ENCODE results near the gene NUDT7.

NUDT7 gene

GRCh38 chr16:77775911-77776909 is 53.9 kb downstream of the NUDT7 start:
- no peaks in the 10 kb centered on the region for H3K27me3 ChIP-seq (ENCODE audit: control insufficient read depth in 2 of 2, insufficient read depth in 2 of 2, low read length in 2 of 2)
- no peaks in the 10 kb centered on the region for H3K4me1 ChIP-seq (ENCODE audit: control insufficient read depth in 2 of 2, insufficient read depth in 2 of 2, low read length in 2 of 2)
- H3K36me3 ChIP-seq (ENCODE audit: control insufficient read depth in 2 of 2, insufficient read depth in 2 of 2, low read length in 2 of 2) = no peaks in the 10 kb centered on the region
- no peaks in the 10 kb centered on the region for H3K9me3 ChIP-seq (ENCODE audit: control insufficient read depth in 2 of 2, low read length in 2 of 2)
- no peak overlapping the region for H3K9ac ChIP-seq (ENCODE audit: low read depth in 1 of 2, low read length in 2 of 2)
- no peak overlapping the region for H3K4me3 ChIP-seq (ENCODE audit: low read length in 2 of 2)
- no peak overlapping the region for H3K27ac ChIP-seq (ENCODE audit: low read depth in 2 of 2, low read length in 2 of 2)

- Histone ChIP-seq H3K9me3 (ENCODE audit: control insufficient read depth in 2 of 2, low read length in 2 of 2) (no peaks in the 10 kb centered on the region), H3K36me3 (ENCODE audit: control insufficient read depth in 2 of 2, insufficient read depth in 2 of 2, low read length in 2 of 2) (no peaks in the 10 kb centered on the region), H3K9ac (ENCODE audit: low read depth in 1 of 2, low read length in 2 of 2) (no peak overlapping the region), H3K4me1 (ENCODE audit: control insufficient read depth in 2 of 2, insufficient read depth in 2 of 2, low read length in 2 of 2) (no peaks in the 10 kb centered on the region), H3K27ac (ENCODE audit: low read depth in 2 of 2, low read length in 2 of 2) (no peak overlapping the region), H3K4me3 (ENCODE audit: low read length in 2 of 2) (no peak overlapping the region), H3K27me3 (ENCODE audit: control insufficient read depth in 2 of 2, insufficient read depth in 2 of 2, low read length in 2 of 2) (no peaks in the 10 kb centered on the region)
These were observed 55.4 kb downstream of the NUDT7 start for GRCh38 chr16:77777745-77778144.

GRCh38 chr16:77780378-77780837 is 58.1 kb downstream of the NUDT7 start:
- no peak overlapping the region for H3K27ac ChIP-seq (ENCODE audit: low read depth in 2 of 2, low read length in 2 of 2)
- H3K36me3 ChIP-seq (ENCODE audit: control insufficient read depth in 2 of 2, insufficient read depth in 2 of 2, low read length in 2 of 2) = no peaks in the 10 kb centered on the region
- H3K9me3 ChIP-seq (ENCODE audit: control insufficient read depth in 2 of 2, low read length in 2 of 2) = no peaks in the 10 kb centered on the region
- no peaks in the 10 kb centered on the region for H3K4me1 ChIP-seq (ENCODE audit: control insufficient read depth in 2 of 2, insufficient read depth in 2 of 2, low read length in 2 of 2)
- H3K9ac ChIP-seq (ENCODE audit: low read depth in 1 of 2, low read length in 2 of 2) = no peak overlapping the region
- no peaks in the 10 kb centered on the region for H3K27me3 ChIP-seq (ENCODE audit: control insufficient read depth in 2 of 2, insufficient read depth in 2 of 2, low read length in 2 of 2)
- H3K4me3 ChIP-seq (ENCODE audit: low read length in 2 of 2) = no peak overlapping the region

- Histone ChIP-seq H3K36me3 (ENCODE audit: control insufficient read depth in 2 of 2, insufficient read depth in 2 of 2, low read length in 2 of 2) (no peaks in the 10 kb centered on the region), H3K4me1 (ENCODE audit: control insufficient read depth in 2 of 2, insufficient read depth in 2 of 2, low read length in 2 of 2) (no peaks in the 10 kb centered on the region), H3K4me3 (ENCODE audit: low read length in 2 of 2) (no peak overlapping the region), H3K27ac (ENCODE audit: low read depth in 2 of 2, low read length in 2 of 2) (no peak overlapping the region), H3K9ac (ENCODE audit: low read depth in 1 of 2, low read length in 2 of 2) (no peak overlapping the region), H3K9me3 (ENCODE audit: control insufficient read depth in 2 of 2, low read length in 2 of 2) (no peaks in the 10 kb centered on the region), H3K27me3 (ENCODE audit: control insufficient read depth in 2 of 2, insufficient read depth in 2 of 2, low read length in 2 of 2) (no peaks in the 10 kb centered on the region)
These were observed 58.8 kb downstream of the NUDT7 start for GRCh38 chr16:77781091-77781490.

GRCh38 chr16:77782694-77783093 is 60.4 kb downstream of the NUDT7 start:
- Histone ChIP-seq H3K9ac (ENCODE audit: low read depth in 1 of 2, low read length in 2 of 2) (no peak overlapping the region), H3K9me3 (ENCODE audit: control insufficient read depth in 2 of 2, low read length in 2 of 2) (no peaks in the 10 kb centered on the region), H3K4me3 (ENCODE audit: low read length in 2 of 2) (no peak overlapping the region), H3K27ac (ENCODE audit: low read depth in 2 of 2, low read length in 2 of 2) (no peak overlapping the region), H3K36me3 (ENCODE audit: control insufficient read depth in 2 of 2, insufficient read depth in 2 of 2, low read length in 2 of 2) (no peaks in the 10 kb centered on the region), H3K4me1 (ENCODE audit: control insufficient read depth in 2 of 2, insufficient read depth in 2 of 2, low read length in 2 of 2) (no peaks in the 10 kb centered on the region), H3K27me3 (ENCODE audit: control insufficient read depth in 2 of 2, insufficient read depth in 2 of 2, low read length in 2 of 2) (peaks cover 8 to 15% of the 10 kb centered on the region in 2 donors)

- no peak overlapping the region for H3K27ac ChIP-seq (ENCODE audit: low read depth in 2 of 2, low read length in 2 of 2)
- peaks cover 18 to 33% of the 10 kb centered on the region in 2 donors for H3K27me3 ChIP-seq (ENCODE audit: control insufficient read depth in 2 of 2, insufficient read depth in 2 of 2, low read length in 2 of 2)
- H3K36me3 ChIP-seq (ENCODE audit: control insufficient read depth in 2 of 2, insufficient read depth in 2 of 2, low read length in 2 of 2) = no peaks in the 10 kb centered on the region
These were observed 62.4 kb downstream of the NUDT7 start for GRCh38 chr16:77784441-77785372.

GRCh38 chr16:77785373-77785764 is 63.1 kb downstream of the NUDT7 start:
- Histone ChIP-seq H3K27me3 (ENCODE audit: control insufficient read depth in 2 of 2, insufficient read depth in 2 of 2, low read length in 2 of 2) (peaks cover 25 to 39% of the 10 kb centered on the region in 2 donors), H3K36me3 (ENCODE audit: control insufficient read depth in 2 of 2, insufficient read depth in 2 of 2, low read length in 2 of 2) (no peaks in the 10 kb centered on the region), H3K27ac (ENCODE audit: low read depth in 2 of 2, low read length in 2 of 2) (no peak overlapping the region), H3K9me3 (ENCODE audit: control insufficient read depth in 2 of 2, low read length in 2 of 2) (no peaks in the 10 kb centered on the region), H3K4me1 (ENCODE audit: control insufficient read depth in 2 of 2, insufficient read depth in 2 of 2, low read length in 2 of 2) (peaks cover 3 to 4% of the 10 kb centered on the region in 2 donors), H3K4me3 (ENCODE audit: low read length in 2 of 2) (no peak overlapping the region), H3K9ac (ENCODE audit: low read depth in 1 of 2, low read length in 2 of 2) (no peak overlapping the region)

More at GRCh38 chr16:77784441-77785372, 62.4 kb downstream of the NUDT7 start:
- no peaks in the 10 kb centered on the region for H3K9me3 ChIP-seq (ENCODE audit: control insufficient read depth in 2 of 2, low read length in 2 of 2)
- H3K4me3 ChIP-seq (ENCODE audit: low read length in 2 of 2) = no peak overlapping the region
- no peak overlapping the region for H3K9ac ChIP-seq (ENCODE audit: low read depth in 1 of 2, low read length in 2 of 2)
- peaks cover 3 to 4% of the 10 kb centered on the region in 2 donors for H3K4me1 ChIP-seq (ENCODE audit: control insufficient read depth in 2 of 2, insufficient read depth in 2 of 2, low read length in 2 of 2)

GRCh38 chr16:77786186-77786847 is 64.0 kb downstream of the NUDT7 start:
- Histone ChIP-seq H3K4me1 (ENCODE audit: control insufficient read depth in 2 of 2, insufficient read depth in 2 of 2, low read length in 2 of 2) (peaks cover 3 to 4% of the 10 kb centered on the region in 2 donors), H3K27ac (ENCODE audit: low read depth in 2 of 2, low read length in 2 of 2) (no peak overlapping the region), H3K27me3 (ENCODE audit: control insufficient read depth in 2 of 2, insufficient read depth in 2 of 2, low read length in 2 of 2) (peaks cover 29 to 45% of the 10 kb centered on the region in 2 donors), H3K9me3 (ENCODE audit: control insufficient read depth in 2 of 2, low read length in 2 of 2) (no peaks in the 10 kb centered on the region), H3K36me3 (ENCODE audit: control insufficient read depth in 2 of 2, insufficient read depth in 2 of 2, low read length in 2 of 2) (no peaks in the 10 kb centered on the region), H3K4me3 (ENCODE audit: low read length in 2 of 2) (no peak overlapping the region), H3K9ac (ENCODE audit: low read depth in 1 of 2, low read length in 2 of 2) (no peak overlapping the region)

- Histone ChIP-seq H3K4me3 (ENCODE audit: low read length in 2 of 2) (no peak overlapping the region), H3K9ac (ENCODE audit: low read depth in 1 of 2, low read length in 2 of 2) (no peak overlapping the region), H3K36me3 (ENCODE audit: control insufficient read depth in 2 of 2, insufficient read depth in 2 of 2, low read length in 2 of 2) (no peaks in the 10 kb centered on the region), H3K27me3 (ENCODE audit: control insufficient read depth in 2 of 2, insufficient read depth in 2 of 2, low read length in 2 of 2) (peaks cover 32 to 49% of the 10 kb centered on the region in 2 donors), H3K4me1 (ENCODE audit: control insufficient read depth in 2 of 2, insufficient read depth in 2 of 2, low read length in 2 of 2) (peaks cover 3 to 4% of the 10 kb centered on the region in 2 donors), H3K27ac (ENCODE audit: low read depth in 2 of 2, low read length in 2 of 2) (no peak overlapping the region), H3K9me3 (ENCODE audit: control insufficient read depth in 2 of 2, low read length in 2 of 2) (no peaks in the 10 kb centered on the region)
These were observed 65.1 kb downstream of the NUDT7 start for GRCh38 chr16:77787452-77787851.
